Vagina (tissue), 2 donors: ENCODE results near the gene ZNF76. TPM values are rescaled to one million over a fixed set of nuclear protein-coding genes. Genes with fewer than 3 reads are reported as not detected.

ENCODE experiments used
- DNase-seq, 2 donors: peaks; one replicate each; pipeline ENCODE4 v3.0.0-alpha.2; 2017; ENCODE audit errors: extremely low spot score in 2 of 2
- H3K27ac ChIP-seq: fragments of 200-600 bp; sonication (generic); one replicate; pipeline ENCODE4 v1.5.1; 2019
- H3K27me3 ChIP-seq: fragments of 200-600 bp; sonication (generic); one replicate; pipeline ENCODE4 v1.5.1; 2019
- H3K36me3 ChIP-seq, 2 donors: fragments of 200-600 bp; sonication (generic); one replicate each; pipeline ENCODE4 v1.5.1; 2017 to 2019
- H3K4me1 ChIP-seq: fragments of 200-600 bp; sonication (generic); one replicate; pipeline ENCODE4 v1.5.1; 2019
- H3K4me3 ChIP-seq, 2 donors: fragments of 200-600 bp; sonication (generic); 1 replicate in 1 of 2; 2 replicates in 1 of 2; pipeline ENCODE4 v1.5.1; 2016 to 2019
- H3K9me3 ChIP-seq: fragments of 200-600 bp; sonication (generic); one replicate; pipeline ENCODE4 v1.5.1; 2019
- POLR2A ChIP-seq, 2 donors: fragments of 450-650 bp; IDR thresholded peaks; one replicate each; pipeline ENCODE4 v1.6.1; 2017; ENCODE audit warnings: antibody characterized with exemption in 2 of 2, mild to moderate bottlenecking in 2 of 2, moderate library complexity in 2 of 2
- POLR2AphosphoS5 ChIP-seq, 2 donors: sonication (generic); formaldehyde crosslinking; IDR thresholded peaks; one replicate each; pipeline ENCODE4 v1.9.0; 2017; ENCODE audit warnings: antibody characterized with exemption in 2 of 2, mild to moderate bottlenecking in 2 of 2, low read depth in 1 of 2; ENCODE audit not compliant: insufficient read depth in 1 of 2
- intact Hi-C: fragments of 100-400 bp; cut with DNase I; formaldehyde crosslinking; loops from one replicate; pipeline ENCODE4 v1.15.1; 2023
- total RNA-seq: library from RNA; depleted of rRNA; stranded (reverse); fragments of >200 nt; gene quantifications from one replicate; pipeline ENCODE4 v1.2.3, GENCODE V29; 2016
- TF ChIP-seq, protein P1 (sequence below), 3 experiments: fragments of 450-650 bp in 2 of 3; fragments of 200-600 bp in 1 of 3; sonication (generic) in 1 of 3; IDR thresholded peaks; one replicate each; pipeline ENCODE4 v1.5.1; 2017 to 2019; ENCODE audit warnings: antibody characterized with exemption in 3 of 3, mild to moderate bottlenecking in 2 of 3, moderate library complexity in 2 of 3

Gene ZNF76
- total RNA-seq: 39.0 TPM

DNA sequence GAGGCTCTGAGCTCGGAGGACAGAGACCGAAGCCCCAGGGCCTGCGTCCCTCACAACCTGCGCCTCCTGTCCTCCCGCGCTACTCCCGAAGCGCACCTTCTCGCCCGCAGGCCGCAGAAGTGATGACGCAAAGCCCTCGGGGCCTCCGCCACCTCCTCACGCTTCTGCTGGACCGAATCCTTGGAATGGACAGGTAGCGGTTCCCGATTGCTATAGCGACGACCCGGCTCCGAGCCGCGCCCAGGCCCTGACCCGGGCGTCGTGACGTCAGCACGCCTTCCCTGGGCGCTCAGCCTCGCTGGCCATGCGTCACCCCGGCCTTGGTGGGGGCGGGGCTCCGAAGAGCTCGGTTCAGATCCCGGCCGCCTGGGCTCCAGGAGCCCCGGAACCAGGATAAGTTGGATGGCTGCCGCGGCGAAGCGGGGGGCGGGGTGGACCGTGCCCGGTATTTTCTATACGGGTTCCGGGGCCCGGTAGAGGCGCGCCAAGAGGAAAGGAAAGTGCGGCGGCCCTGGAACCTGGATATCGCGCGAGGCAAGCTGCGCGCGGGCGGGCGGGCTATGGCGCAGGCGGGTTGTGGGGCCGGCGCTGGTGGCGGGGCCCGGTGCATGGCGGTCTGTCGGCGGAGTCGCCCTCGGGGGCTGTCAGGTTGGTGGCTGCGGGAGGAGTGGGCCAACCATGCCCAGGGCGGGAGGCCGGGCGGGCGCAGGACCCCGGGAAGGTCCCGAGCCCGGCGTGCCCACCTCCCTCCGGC lies at the start of gene ZNF76:
Gene ZNF76 (plus strand): TSS at position 542 of the 754 bp plus-strand sequence. CDS start 21,417 bp downstream, outside the sequence.
- H3K4me3 ChIP-seq: peak within 1 kb of the TSS; percentile 85 to 88
- no peaks in the 10 kb centered on the region for H3K27me3 ChIP-seq
- intact Hi-C loops: no loop called here
- no peaks in the 10 kb centered on the region for H3K9me3 ChIP-seq
- H3K36me3 ChIP-seq: no peaks in the 10 kb centered on the region
- TF ChIP-seq POLR2A (IDR thresholded peaks at IDR 0.05) (peak in 1 of 2 donors; percentile 60), POLR2AphosphoS5 (IDR thresholded peaks at IDR 0.05; ENCODE audit: insufficient read depth in 1 of 2, low read depth in 1 of 2) (peak; percentile 93 to 97)
- TF ChIP-seq, protein P1, sequence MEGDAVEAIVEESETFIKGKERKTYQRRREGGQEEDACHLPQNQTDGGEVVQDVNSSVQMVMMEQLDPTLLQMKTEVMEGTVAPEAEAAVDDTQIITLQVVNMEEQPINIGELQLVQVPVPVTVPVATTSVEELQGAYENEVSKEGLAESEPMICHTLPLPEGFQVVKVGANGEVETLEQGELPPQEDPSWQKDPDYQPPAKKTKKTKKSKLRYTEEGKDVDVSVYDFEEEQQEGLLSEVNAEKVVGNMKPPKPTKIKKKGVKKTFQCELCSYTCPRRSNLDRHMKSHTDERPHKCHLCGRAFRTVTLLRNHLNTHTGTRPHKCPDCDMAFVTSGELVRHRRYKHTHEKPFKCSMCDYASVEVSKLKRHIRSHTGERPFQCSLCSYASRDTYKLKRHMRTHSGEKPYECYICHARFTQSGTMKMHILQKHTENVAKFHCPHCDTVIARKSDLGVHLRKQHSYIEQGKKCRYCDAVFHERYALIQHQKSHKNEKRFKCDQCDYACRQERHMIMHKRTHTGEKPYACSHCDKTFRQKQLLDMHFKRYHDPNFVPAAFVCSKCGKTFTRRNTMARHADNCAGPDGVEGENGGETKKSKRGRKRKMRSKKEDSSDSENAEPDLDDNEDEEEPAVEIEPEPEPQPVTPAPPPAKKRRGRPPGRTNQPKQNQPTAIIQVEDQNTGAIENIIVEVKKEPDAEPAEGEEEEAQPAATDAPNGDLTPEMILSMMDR (IDR thresholded peaks at IDR 0.05): peak in 2 of 3 experiments; percentile 39 to 51
- peak within 1 kb of the TSS; percentile 98 for H3K27ac ChIP-seq
- peaks cover 31% of the 10 kb centered on the region for H3K4me1 ChIP-seq
- peak in 1 of 2 donors; percentile 97 for DNase-seq

DNA sequence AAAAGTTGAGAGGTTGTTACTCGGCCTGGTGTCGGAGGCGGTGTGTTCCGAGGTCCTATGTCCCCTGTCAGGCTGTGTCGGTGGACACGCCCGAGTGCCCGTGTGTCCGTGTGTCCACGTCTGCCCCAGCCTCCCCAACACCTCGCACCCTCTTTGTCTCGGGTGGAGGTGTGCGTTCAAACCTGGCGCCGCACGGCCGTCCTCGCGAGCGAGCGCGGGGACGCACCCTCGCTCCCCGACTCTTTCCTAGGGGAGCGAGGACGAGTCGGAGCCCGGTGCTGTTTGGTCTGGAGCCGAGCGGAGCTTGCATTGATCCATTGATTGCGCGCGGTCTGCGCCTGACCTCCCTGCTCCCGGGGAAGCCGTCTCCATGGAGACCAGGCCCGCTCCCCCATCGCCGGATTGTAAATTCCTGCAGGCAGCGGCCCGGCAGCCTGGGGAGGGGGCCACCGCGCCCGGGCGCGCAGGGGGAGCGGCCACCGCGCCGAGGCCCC lies 46.2 kb upstream of the ZNF76 start:
- no peak overlapping the region for H3K27ac ChIP-seq
- H3K4me3 ChIP-seq: peak overlapping the region; percentile 42 to 67
- no peaks in the 10 kb centered on the region for H3K9me3 ChIP-seq
- no peaks in the 10 kb centered on the region for H3K36me3 ChIP-seq
- intact Hi-C loops: loop anchor here (5.0 kb wide), 1 partner anchor 1134 kb away; no protein-coding TSS in a partner anchor
- H3K4me1 ChIP-seq: peaks cover 16% of the 10 kb centered on the region
- no peak for DNase-seq
- TF ChIP-seq POLR2AphosphoS5 (IDR thresholded peaks at IDR 0.05; ENCODE audit: insufficient read depth in 1 of 2, low read depth in 1 of 2) (no peak), POLR2A (IDR thresholded peaks at IDR 0.05) (no peak)
- TF ChIP-seq, protein P1 (IDR thresholded peaks at IDR 0.05): no peak
- no peaks in the 10 kb centered on the region for H3K27me3 ChIP-seq

DNA sequence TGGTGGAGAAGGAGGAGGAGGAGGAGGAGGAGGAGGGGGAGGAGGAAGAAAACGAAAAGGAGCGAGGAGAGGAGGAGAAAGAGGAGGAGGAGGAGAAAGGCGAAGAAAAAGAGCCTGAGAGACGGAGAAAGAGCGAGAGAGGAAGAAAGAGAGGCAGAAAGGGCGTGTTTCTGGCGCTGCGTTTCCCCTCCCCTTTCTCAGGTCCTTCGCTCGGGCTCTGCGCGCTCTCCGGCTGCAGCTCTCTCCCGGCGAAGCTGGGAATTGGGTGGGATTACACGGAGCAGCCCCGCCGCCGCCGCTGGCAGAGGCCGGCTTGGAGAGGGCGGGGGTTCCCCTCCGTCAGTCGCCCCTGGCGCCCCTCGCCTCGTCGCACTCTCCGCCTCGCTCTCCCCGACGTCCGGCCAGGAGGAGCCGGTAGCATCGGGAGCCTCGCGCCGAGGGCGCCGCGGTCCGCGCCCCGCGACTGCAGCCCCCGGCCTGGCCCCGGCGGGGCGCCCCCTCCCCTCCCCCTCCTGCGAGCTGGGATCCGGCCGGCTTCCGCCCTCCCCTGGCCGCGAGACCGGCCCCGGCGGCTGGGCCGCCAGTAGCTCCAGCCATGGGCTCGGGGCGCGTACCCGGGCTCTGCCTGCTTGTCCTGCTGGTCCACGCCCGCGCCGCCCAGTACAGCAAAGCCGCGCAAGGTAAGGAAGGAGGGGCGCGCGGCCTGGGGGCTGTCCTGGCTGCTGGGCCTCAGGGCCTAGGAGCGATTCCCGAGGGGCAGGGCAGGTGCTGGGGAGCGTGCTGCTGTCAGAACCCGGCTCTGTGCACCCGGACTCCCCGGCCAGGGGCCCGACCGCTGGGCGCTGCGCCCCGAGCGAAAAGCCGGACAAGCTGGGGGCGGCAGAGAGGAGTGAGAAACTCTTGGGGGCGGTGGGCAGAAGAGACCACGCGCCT lies 45.4 kb upstream of the ZNF76 start, which contains the start of gene SCUBE3:
Gene SCUBE3 (plus strand): TSS at position 133 of the 933 bp plus-strand sequence. CDS start 463 bp downstream, at position 596.
- TF ChIP-seq POLR2A (IDR thresholded peaks at IDR 0.05): no peak
- no peak for TF ChIP-seq POLR2AphosphoS5 (IDR thresholded peaks at IDR 0.05; ENCODE audit: insufficient read depth in 1 of 2, low read depth in 1 of 2)
- TF ChIP-seq, protein P1 (IDR thresholded peaks at IDR 0.05): no peak
- no peaks in the 10 kb centered on the region for H3K9me3 ChIP-seq
- H3K4me1 ChIP-seq: peaks cover 16% of the 10 kb centered on the region
- no peak for DNase-seq
- intact Hi-C loops: loop anchor here (5.0 kb wide), 1 partner anchor 1133 kb away; no protein-coding TSS in a partner anchor
- H3K36me3 ChIP-seq: no peaks in the 10 kb centered on the region
- H3K4me3 ChIP-seq: peak within 1 kb of the TSS; percentile 42 to 67
- no peaks in the 10 kb centered on the region for H3K27me3 ChIP-seq
- no peak within 1 kb of the TSS for H3K27ac ChIP-seq

DNA sequence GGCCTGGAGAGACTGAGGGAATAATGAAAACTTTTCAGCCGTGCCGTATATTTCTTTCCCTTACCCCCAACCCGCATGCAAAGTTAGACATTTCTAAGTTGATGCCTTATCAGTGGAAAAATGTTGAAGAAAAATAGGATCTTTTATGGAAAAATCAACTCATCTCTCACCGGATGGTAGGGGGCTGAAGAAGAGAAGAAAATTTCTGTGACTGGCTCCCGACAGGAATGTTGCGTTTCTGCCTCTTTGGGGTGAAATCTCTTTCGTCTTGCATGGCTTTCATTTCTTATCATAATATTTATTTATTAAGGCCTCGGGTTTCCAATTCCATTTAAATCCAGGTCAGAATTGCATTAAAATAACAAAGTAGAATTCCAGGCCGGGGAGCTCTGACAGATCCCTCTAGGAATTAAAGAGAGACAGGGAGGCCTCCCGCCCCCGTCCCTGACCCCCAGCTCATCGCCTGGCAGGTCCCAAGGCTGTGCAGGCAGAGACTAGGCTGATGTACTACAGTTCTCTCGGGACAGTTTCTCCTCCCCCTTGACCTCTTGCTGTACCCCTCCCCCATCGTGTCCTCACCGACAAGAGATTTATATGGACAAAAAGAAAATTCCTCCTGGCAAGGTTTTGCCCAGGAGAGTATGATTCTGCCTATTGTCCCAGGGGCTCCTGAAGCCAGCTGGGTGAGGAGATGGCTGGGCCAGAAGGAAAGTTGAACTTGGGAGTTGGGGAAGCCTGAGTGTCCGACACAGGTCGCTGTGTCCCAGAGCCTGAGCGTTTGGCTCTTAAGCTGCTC lies 44.5 kb upstream of the ZNF76 start:
- Histone ChIP-seq H3K9me3 (no peaks in the 10 kb centered on the region), H3K27ac (no peak overlapping the region), H3K4me1 (peaks cover 16% of the 10 kb centered on the region), H3K27me3 (no peaks in the 10 kb centered on the region), H3K36me3 (no peaks in the 10 kb centered on the region), H3K4me3 (peak overlapping the region; percentile 42 to 67)
- TF ChIP-seq, protein P1 (IDR thresholded peaks at IDR 0.05): no peak
- no peak for TF ChIP-seq POLR2AphosphoS5 (IDR thresholded peaks at IDR 0.05; ENCODE audit: insufficient read depth in 1 of 2, low read depth in 1 of 2)
- TF ChIP-seq POLR2A (IDR thresholded peaks at IDR 0.05): no peak
- DNase-seq: no peak
- intact Hi-C loops: loop anchor here (5.0 kb wide), 1 partner anchor 1132 kb away; no protein-coding TSS in a partner anchor
